ENCODE measurements around the gene CD81. TPM values are rescaled to one million over a fixed set of nuclear protein-coding genes. Genes with fewer than 3 reads are reported as not detected.
"Not testable (repeated sequence)": the region's sequence is repeated elsewhere in the genome, so short reads cannot be mapped to it uniquely, and the experiment has no call there.

CD81 gene
- total RNA-seq, 4 donors from 2014 or later, result 498 to 652 (median 582) TPM

DNA sequence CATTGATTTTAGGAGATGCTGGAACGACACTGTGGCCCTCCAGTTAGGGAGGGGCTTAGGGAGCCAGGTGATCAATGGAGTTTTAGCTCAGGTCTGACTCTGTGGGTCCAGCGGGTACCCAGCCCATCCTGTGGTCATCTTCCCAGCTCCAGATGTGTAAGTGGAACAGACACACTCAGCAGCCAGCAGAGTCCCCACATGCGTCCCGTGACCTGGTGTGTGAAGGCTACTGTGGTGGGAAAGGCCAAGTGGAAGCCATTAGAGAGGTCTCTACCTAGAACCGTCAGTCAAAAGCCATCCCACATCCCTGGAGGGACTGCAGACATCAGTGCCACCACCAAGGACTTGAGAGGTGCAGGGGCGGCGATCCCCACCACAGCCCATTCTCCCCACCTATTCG is 19.9 kb upstream of the CD81 start:
- H3K27me3 ChIP-seq, result no peaks in the 10 kb centered on the region
- no peaks in the 10 kb centered on the region for H3K9me3 ChIP-seq
- H3K4me1 ChIP-seq, result no peaks in the 10 kb centered on the region
- H3K36me3 ChIP-seq, result no peaks in the 10 kb centered on the region
- H3K4me3 ChIP-seq, result no peak overlapping the region
- 82% methylated on average over 5 of the region's 8 CpGs for WGBS
- intact Hi-C loops (cut with DNase I), result no loop called here
- H3K27ac ChIP-seq (replicated peaks in 1 of 4), result no peak overlapping the region
- TF ChIP-seq POLR2A (IDR thresholded peaks at IDR 0.05; ENCODE audit: low read depth), result no peak
- no peak for TF ChIP-seq POLR2AphosphoS5 (IDR thresholded peaks at IDR 0.05)
- TF ChIP-seq, protein P1, sequence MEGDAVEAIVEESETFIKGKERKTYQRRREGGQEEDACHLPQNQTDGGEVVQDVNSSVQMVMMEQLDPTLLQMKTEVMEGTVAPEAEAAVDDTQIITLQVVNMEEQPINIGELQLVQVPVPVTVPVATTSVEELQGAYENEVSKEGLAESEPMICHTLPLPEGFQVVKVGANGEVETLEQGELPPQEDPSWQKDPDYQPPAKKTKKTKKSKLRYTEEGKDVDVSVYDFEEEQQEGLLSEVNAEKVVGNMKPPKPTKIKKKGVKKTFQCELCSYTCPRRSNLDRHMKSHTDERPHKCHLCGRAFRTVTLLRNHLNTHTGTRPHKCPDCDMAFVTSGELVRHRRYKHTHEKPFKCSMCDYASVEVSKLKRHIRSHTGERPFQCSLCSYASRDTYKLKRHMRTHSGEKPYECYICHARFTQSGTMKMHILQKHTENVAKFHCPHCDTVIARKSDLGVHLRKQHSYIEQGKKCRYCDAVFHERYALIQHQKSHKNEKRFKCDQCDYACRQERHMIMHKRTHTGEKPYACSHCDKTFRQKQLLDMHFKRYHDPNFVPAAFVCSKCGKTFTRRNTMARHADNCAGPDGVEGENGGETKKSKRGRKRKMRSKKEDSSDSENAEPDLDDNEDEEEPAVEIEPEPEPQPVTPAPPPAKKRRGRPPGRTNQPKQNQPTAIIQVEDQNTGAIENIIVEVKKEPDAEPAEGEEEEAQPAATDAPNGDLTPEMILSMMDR (IDR thresholded peaks at IDR 0.05), result no peak
- TF ChIP-seq EP300 (IDR thresholded peaks at IDR 0.05), result no peak
- no peak for DNase-seq (ENCODE audit: extremely low spot score)

DNA sequence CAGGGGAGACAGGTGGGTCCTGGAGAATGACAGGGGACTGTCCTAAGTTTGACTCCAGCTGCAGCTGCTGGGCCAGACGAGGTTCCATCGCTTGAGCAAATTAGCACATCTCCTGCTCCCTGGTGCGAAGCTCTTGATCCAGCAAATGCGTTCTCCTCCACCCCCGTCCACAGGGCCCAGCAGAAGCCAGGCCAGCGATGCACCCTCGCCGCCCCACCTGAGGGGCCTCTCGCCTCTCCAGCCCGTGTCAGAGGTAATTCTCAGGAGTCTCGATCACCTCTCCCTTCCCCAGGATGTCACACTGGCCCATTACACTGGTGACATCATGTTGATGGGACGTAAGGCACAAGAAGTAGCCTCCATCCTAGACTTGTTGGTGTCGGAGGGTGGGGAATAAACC is 19.5 kb upstream of the CD81 start:
- H3K36me3 ChIP-seq; DNase-seq (ENCODE audit: extremely low spot score); H3K27ac ChIP-seq (replicated peaks in 1 of 4); H3K27me3 ChIP-seq; H3K4me1 ChIP-seq; intact Hi-C loops (cut with DNase I); H3K4me3 ChIP-seq; H3K9me3 ChIP-seq: not testable (repeated sequence)
- WGBS, result 91% methylated on average over 13 of the region's 13 CpGs

DNA sequence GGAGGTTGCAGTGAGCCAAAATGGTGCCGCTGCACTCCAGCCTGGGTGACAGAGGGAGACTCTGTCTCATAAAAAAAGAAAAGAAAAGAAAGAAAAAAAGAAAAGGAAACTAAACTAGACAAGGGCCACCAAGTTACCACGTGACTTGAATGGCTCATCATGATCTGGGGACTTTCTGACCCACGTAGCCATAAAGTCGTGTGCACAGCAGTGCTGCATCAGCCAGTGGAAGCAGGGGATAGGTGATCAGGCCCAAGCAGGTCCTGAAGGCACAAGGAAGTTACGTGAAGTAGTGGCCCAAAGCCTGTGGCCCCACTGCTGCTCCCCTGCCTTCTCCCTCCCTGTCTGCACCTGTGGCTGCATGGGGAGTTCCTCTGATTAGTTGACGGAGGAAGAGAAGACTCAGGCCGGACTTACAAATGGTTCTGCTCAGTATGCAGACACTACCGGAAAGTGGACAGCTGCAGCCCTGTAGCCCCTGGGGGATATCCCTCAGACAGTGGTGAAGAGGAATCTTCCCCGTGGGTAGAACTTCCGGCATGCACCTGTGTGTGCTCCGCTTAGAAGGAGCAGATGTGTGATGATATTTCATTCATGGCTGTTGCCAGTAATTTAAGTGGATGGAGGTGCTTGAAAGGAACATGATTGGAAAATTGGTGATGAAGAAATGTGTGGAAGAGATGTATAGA is 18.2 kb upstream of the CD81 start:
- Histone ChIP-seq H3K4me1 (no peaks in the 10 kb centered on the region), H3K4me3 (no peak overlapping the region), H3K27ac (replicated peaks in 1 of 4) (no peak overlapping the region), H3K27me3 (no peaks in the 10 kb centered on the region), H3K36me3 (no peaks in the 10 kb centered on the region), H3K9me3 (no peaks in the 10 kb centered on the region)
- TF ChIP-seq, protein P1 (IDR thresholded peaks at IDR 0.05), result no peak
- TF ChIP-seq POLR2A (IDR thresholded peaks at IDR 0.05; ENCODE audit: low read depth), result no peak
- TF ChIP-seq POLR2AphosphoS5 (IDR thresholded peaks at IDR 0.05), result no peak
- no peak for TF ChIP-seq EP300 (IDR thresholded peaks at IDR 0.05)
- 85% methylated on average over 11 of the region's 11 CpGs for WGBS
- no peak for DNase-seq (ENCODE audit: extremely low spot score)
- intact Hi-C loops (cut with DNase I), result no loop called here

DNA sequence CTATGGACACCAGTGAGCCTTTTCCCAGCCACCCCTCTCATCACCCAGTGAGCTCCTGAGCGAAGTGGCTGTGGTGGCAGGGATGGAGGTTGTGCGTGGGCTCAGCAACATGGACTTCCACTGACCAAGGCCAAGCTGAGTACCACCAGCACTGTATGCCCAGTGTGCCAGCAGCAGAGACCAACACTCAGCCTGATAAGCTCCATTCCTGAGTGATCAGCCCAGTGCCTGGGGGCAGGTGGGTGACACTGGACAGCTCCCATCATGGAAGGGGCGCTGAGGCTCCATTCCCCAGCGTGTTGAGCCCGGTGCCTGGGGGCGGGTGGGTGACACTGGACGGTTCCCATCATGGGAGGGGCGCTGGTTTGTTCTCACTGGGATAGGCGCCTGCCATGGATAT is 17.6 kb upstream of the CD81 start:
- no peak overlapping the region for H3K4me3 ChIP-seq
- H3K27ac ChIP-seq (replicated peaks in 1 of 4), result no peak overlapping the region
- H3K36me3 ChIP-seq, result no peaks in the 10 kb centered on the region
- no peaks in the 10 kb centered on the region for H3K9me3 ChIP-seq
- H3K4me1 ChIP-seq, result no peaks in the 10 kb centered on the region
- no peaks in the 10 kb centered on the region for H3K27me3 ChIP-seq
- no peak for DNase-seq (ENCODE audit: extremely low spot score)
- TF ChIP-seq POLR2A (IDR thresholded peaks at IDR 0.05; ENCODE audit: low read depth) (no peak), POLR2AphosphoS5 (IDR thresholded peaks at IDR 0.05) (no peak), EP300 (IDR thresholded peaks at IDR 0.05) (no peak)
- TF ChIP-seq, protein P1 (IDR thresholded peaks at IDR 0.05), result no peak
- WGBS, result 95% methylated on average over 4 of the region's 9 CpGs
- intact Hi-C loops (cut with DNase I), result no loop called here

DNA sequence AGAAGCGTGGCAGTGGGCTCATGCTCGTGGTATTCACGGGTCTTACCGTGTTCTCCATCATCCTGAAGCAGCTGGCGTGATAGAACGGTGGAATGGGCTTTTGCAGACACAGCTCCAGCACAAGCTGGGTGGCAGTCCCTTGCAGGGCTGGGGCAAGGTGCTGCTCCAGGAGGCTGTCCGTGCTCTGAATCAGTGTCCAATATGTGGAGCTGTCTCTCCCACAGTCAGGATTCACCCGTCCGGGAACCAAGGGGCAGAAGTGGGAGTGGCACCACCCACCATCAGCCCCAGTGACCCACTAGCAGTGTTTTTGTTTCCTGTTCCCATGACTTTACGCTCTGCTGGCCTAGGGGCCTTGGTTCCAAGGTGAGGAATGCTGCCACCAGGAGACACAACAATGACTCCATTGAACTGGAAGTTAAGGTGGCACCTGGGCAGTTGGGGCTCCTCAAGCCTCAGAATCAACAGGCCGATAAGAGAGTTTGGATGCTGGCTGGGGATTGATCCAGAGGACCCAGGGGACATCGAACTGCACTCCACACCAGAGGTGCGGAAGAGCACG is 16.9 kb upstream of the CD81 start:
- 94% methylated on average over 13 of the region's 14 CpGs for WGBS

More for the DNA sequence above, 16.9 kb upstream of the CD81 start:
- no peaks in the 10 kb centered on the region for H3K36me3 ChIP-seq
- intact Hi-C loops (cut with DNase I), result loop anchor here (10.0 kb wide), 1 partner anchor 55 kb away; no protein-coding TSS in a partner anchor
- H3K9me3 ChIP-seq, result no peaks in the 10 kb centered on the region
- DNase-seq (ENCODE audit: extremely low spot score), result no peak
- H3K4me3 ChIP-seq, result no peak overlapping the region
- TF ChIP-seq, protein P1 (IDR thresholded peaks at IDR 0.05), result no peak
- TF ChIP-seq EP300 (IDR thresholded peaks at IDR 0.05), result no peak
- no peaks in the 10 kb centered on the region for H3K27me3 ChIP-seq
- no peak overlapping the region for H3K27ac ChIP-seq (replicated peaks in 1 of 4)
- H3K4me1 ChIP-seq, result no peaks in the 10 kb centered on the region

All from esophagus muscularis mucosa (tissue), 4 donors.